GM21515 (cell line): ENCODE measurements around the gene RAD51.
A peak's percentile ranks its signal among the peaks of the same experiment; 100 is the strongest.

Experiments
- ATAC-seq: cut with Tn5 transposase; IDR thresholded peaks from one replicate; pipeline ENCODE4 v1.9.1; 2021; ENCODE audit not compliant: unreplicated experiment

Gene RAD51

GRCh38 chr15:40721701-40722100 is 26.7 kb downstream of the RAD51 start:
- no peak for ATAC-seq

- ATAC-seq, result no peak
Measured at GRCh38 chr15:40722354-40722753, 27.4 kb downstream of the RAD51 start.

GRCh38 chr15:40722934-40723333 is 28.0 kb downstream of the RAD51 start:
- no peak for ATAC-seq

- ATAC-seq, result no peak
Measured at GRCh38 chr15:40723919-40724318, 28.9 kb downstream of the RAD51 start.

GRCh38 chr15:40731034-40731433 is 36.1 kb downstream of the RAD51 start:
- no peak for ATAC-seq

GRCh38 chr15:40736575-40736974 is 41.6 kb downstream of the RAD51 start:
- no peak for ATAC-seq

- no peak for ATAC-seq
Measured at GRCh38 chr15:40737048-40737447, 42.1 kb downstream of the RAD51 start.

- ATAC-seq, result no peak
Measured at GRCh38 chr15:40739047-40739446, 44.1 kb downstream of the RAD51 start.

- no peak for ATAC-seq
Measured at GRCh38 chr15:40739854-40740253, 44.9 kb downstream of the RAD51 start.

- no peak for ATAC-seq
Measured at GRCh38 chr15:40743485-40743901, 48.5 kb downstream of the RAD51 start.

GRCh38 chr15:40743921-40744814 is 49.2 kb downstream of the RAD51 start:
- no peak for ATAC-seq

- ATAC-seq, result no peak
Measured at GRCh38 chr15:40744815-40745152, 49.8 kb downstream of the RAD51 start.

- ATAC-seq, result no peak
Measured at GRCh38 chr15:40746916-40747418, 52.0 kb downstream of the RAD51 start.

- ATAC-seq, result no peak
Measured at GRCh38 chr15:40747685-40748631, 53.0 kb downstream of the RAD51 start.

GRCh38 chr15:40749151-40749630 is 54.2 kb downstream of the RAD51 start:
- no peak for ATAC-seq

GRCh38 chr15:40750885-40751284 is 55.9 kb downstream of the RAD51 start:
- no peak for ATAC-seq

- ATAC-seq, result no peak
Measured at GRCh38 chr15:40751745-40752144, 56.8 kb downstream of the RAD51 start.

GRCh38 chr15:40754574-40754882 is 59.6 kb downstream of the RAD51 start:
- peak; percentile 3 for ATAC-seq

GRCh38 chr15:40754883-40755811 is 60.2 kb downstream of the RAD51 start, which contains the start of gene RMDN3:
Gene RMDN3, minus strand, starts transcription at chr15:40755254. Its CDS starts 471 bp downstream, at chr15:40754783.
- peak; percentile 80 for ATAC-seq

- ATAC-seq, result no peak
Measured at GRCh38 chr15:40755812-40756208, 60.8 kb downstream of the RAD51 start.
